NK-92 (cell line): Measurements from ENCODE around the gene LTBP1.

Experiments
- DNase-seq: peaks from one replicate; lab custom pipeline; 2025; ENCODE audit not compliant: unreplicated experiment; lab: John Stamatoyannopoulos, UW

LTBP1 gene

DNA sequence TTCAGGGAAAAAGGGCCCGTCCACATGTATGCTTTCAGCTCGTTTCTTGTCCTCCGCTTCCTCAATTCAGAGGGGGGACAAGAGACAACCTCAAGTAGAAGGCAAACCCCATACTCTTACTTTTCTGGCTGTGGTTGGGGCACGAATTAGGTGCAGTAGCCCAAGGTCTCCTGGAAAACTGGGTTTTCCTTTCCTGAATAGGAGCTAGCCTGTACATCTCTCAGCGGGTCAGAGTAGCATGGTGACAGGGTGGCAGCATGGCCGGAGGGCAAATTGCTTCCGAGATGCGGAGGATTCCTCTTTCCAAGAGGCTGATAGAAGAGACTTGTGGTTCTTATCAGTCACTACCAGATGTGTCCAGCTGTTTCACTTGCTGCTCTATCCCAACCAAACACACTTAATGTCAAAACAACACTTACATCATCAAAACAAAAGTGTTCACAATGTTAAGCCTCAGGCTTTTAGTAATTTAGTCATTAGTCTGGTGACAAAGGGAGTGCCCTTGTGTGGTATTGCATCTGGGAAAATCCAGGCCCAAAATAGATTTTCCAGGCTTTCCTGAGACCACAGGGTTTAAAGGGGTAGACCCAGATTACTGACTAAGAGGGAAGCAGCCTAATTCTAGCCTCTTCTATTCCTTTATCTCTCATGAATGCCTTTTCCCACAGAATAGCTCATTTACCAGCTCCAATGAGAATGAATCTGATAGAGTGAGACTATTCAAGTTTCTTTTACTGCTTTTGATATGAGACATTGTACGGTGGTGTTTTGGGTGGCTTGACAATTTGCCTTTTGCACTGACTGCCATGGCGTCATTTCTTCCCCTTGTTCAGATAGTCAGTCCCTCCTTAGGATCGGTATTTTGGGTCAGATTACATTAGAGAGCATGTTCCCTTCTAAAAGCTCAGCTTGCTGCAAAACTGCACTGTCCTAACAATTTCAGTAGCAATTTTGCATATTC is 162.0 kb downstream of the LTBP1 start:
- DNase-seq, result no peak

- DNase-seq, result no peak
Measured at GRCh38 chr2:33110461-33110860, 163.7 kb downstream of the LTBP1 start.

DNA sequence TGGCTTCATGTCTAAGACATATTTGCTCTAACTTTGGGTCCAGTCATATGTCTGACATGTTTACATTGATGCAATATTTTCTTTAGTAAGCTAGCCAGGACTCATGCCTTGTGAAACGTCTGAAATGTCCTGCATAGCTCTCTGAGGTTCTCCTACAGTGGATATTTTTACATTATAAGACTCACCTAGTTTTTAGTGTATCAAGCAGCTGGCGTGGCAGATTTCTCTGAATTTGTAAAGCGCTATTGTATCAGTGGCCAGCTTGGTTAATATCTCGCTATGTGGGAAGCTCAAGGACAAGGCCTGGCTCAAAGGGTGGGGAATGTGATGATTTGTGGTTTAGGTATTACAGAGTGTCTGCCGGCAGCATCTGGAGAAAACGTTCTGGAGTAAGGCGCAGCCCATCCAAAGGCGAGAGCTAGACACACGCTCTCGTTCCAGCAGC is 164.3 kb downstream of the LTBP1 start:
- DNase-seq, result no peak

DNA sequence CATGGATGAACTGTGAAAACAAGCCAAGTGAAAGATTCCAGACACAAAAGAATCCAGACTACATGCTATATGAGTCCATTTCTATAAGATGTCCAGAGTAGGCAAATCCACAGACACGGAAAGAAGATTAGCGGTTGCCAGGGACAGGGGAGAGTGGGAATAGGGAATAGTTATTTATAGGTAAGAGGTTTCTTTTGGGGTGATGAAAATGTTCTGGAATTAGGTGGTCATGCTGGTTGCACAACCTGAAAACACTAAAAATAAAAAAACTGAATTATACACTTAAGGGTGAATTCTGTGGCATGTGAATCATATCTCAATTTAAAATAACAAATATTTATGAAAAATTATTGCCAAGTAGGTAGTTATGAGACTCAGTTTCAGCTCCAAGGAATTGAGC is 168.4 kb downstream of the LTBP1 start:
- no peak for DNase-seq

GRCh38 chr2:33115728-33116127 is 169.0 kb downstream of the LTBP1 start:
- DNase-seq, result no peak

- no peak for DNase-seq
Measured at GRCh38 chr2:33116799-33117198, 170.0 kb downstream of the LTBP1 start.

GRCh38 chr2:33118651-33119050 is 171.9 kb downstream of the LTBP1 start:
- DNase-seq, result no peak

GRCh38 chr2:33121416-33121815 is 174.7 kb downstream of the LTBP1 start:
- DNase-seq, result no peak

DNA sequence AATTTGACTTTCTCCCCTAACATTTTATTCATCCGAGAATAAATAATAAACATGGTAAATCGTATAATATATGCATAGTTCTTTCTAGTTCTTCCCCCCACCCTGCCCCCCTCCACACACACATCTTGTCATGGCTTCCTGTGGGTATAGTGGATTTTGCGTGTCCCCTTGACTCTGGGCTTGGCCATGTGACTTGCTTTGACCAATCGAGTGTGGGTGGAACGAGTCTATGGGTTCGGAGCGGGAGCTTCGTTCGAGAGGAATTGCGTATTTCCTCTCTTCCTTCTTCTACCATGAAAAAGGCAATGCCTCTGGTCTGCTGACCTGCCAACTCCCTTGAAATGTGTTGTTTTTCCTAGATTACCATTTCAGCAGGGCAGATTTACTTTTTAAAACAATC is 175.2 kb downstream of the LTBP1 start:
- no peak for DNase-seq

DNA sequence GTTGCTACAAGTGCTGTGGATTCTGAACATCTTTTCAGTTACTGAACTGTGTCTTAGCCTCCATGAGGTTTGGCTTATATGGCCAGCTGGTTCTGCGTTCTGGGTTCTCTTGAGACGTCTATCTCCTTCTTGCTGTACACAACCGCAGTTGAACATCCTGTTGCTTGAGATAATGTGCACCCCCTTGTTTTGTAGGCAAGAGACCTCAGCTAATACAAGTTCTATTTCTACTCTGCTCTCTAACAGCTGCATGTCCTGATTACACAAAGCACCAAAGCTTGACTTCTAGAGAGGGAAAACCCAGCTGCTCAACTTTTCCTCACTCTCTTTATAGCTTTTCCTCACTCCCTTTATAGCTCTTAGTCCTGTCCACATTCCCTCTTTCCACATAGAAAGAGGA is 176.0 kb downstream of the LTBP1 start:
- DNase-seq, result no peak

GRCh38 chr2:33123216-33123615 is 176.5 kb downstream of the LTBP1 start:
- no peak for DNase-seq

DNA sequence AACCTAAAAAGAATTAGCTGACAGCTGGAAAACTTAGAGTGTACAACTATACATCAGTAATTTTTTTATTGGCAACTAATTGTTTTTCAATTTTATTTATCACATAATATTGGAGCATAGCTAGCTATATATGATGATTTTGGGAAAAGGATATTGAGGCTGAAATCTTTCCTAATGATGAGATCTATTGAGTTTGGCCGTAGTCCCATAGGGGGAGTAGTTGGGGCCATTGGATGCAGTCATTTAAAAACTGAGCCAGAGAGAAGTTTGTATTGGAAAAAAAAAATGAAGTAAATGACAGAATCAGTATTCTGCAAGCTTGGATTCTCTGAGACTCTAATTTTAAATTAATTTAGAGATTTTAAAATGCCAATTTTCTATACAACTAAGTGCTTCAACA is 179.8 kb downstream of the LTBP1 start:
- no peak for DNase-seq

- DNase-seq, result no peak
Measured at GRCh38 chr2:33126958-33127357, 180.2 kb downstream of the LTBP1 start.

DNA sequence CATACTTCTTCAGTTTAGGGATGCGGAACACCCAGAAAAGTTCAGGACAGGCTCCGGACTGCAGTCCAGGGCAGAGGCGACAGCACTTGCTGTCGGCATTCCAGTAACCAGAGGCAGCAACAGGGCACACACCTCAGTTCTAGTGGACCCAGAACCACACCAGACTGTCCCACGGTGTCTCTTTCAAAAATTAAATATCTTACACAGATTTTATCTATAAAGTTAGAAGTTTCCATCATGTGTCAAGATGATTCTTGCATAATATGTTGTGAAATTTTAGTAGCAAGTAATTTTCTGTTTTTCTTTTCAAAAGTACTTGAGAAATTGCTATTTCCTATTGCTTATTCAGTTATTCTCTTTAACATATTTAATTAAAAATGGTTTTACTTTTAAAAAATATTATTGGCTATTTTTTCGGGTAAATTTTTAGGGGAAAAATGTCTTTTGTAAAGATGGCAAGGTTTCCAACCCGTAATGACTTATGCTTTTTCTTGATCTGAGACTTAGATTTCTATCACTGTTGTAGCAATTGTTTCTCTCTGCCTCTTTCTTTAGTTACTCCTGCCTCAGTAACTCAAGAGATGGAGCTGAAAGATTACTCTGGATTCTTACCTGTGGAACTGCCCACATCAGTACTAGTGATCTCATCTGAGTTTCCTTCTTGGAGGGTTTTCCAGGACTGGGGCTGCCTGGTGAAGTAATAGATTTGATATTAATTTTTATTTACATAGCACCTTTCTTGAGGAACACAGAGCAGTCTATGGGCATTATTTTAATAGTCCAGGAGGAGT is 182.7 kb downstream of the LTBP1 start:
- DNase-seq, result no peak

GRCh38 chr2:33130054-33130447 is 183.3 kb downstream of the LTBP1 start:
- DNase-seq, result no peak

DNA sequence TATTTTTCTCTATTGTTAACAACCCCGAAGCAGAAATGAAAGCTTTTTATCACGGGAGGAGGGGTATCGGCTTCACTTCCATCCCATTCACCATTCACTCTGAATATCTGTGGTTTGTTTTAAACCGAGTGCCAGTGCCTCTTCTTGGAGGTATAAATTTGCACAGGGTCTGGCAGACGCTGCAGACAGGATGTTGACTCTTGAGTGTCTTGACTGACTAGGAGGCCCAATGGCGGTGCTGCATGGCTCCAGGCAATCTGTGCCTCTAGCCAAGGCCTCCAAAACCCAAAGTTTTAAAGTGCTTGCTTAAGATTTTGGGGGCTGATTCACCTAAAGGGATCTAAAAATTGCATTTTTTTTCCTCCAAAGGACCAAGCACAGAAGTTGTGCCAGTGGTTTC is 183.8 kb downstream of the LTBP1 start:
- DNase-seq, result no peak

DNA sequence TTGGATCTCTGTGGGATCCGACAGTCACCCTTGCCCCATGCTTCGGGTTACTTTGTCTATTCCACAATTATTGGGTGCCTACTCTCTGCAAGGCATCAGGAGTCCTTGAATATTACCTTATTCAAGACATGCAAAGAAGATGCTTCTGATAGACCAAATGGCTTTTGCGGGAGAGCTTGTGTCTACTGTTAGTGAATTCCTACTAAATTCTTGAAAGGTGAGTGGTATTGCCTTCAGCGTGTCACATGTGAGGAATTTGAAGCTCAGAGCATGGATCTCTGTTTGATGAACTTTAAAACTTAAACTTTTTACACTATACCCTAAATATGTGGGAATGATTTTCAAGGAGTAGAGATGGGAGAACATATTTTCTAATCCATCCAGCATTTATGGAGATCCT is 184.4 kb downstream of the LTBP1 start:
- DNase-seq, result no peak

DNA sequence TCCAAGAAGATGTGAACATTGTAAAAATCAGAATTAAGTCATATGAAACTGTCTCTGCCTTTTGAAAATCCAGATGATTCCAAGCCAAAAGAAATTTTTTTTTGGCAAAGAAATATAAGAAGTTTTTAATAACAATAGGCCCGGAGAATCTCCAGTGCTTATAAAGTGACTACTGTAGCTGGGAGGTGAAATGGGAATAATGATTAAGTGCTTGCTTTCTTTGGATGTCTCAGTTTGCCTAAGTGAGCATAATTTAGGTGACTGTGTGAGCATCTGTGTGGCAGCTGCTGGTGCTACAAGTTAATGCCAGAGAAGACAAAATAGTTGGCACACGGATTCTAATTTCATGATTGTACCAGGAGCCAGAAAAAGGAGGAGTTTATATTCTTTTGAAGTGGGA is 185.0 kb downstream of the LTBP1 start:
- no peak for DNase-seq

GRCh38 chr2:33133454-33133952 is 186.8 kb downstream of the LTBP1 start:
- no peak for DNase-seq

GRCh38 chr2:33134086-33134771 is 187.5 kb downstream of the LTBP1 start:
- no peak for DNase-seq
